SK-N-MC (cell line): Measurements from ENCODE around the gene ISYNA1.

ENCODE experiments used
- EZH2 ChIP-seq: fragments of 200-600 bp; sonication (generic); IDR thresholded peaks from one replicate; pipeline ENCODE4 v1.6.1; 2017; ENCODE audit warnings: antibody characterized with exemption
- POLR2AphosphoS5 ChIP-seq: IDR thresholded peaks from 2 replicates; pipeline ENCODE4 v1.6.1; 2012; ENCODE audit warnings: mild to moderate bottlenecking, low read depth, low read length, borderline replicate concordance

DNA sequence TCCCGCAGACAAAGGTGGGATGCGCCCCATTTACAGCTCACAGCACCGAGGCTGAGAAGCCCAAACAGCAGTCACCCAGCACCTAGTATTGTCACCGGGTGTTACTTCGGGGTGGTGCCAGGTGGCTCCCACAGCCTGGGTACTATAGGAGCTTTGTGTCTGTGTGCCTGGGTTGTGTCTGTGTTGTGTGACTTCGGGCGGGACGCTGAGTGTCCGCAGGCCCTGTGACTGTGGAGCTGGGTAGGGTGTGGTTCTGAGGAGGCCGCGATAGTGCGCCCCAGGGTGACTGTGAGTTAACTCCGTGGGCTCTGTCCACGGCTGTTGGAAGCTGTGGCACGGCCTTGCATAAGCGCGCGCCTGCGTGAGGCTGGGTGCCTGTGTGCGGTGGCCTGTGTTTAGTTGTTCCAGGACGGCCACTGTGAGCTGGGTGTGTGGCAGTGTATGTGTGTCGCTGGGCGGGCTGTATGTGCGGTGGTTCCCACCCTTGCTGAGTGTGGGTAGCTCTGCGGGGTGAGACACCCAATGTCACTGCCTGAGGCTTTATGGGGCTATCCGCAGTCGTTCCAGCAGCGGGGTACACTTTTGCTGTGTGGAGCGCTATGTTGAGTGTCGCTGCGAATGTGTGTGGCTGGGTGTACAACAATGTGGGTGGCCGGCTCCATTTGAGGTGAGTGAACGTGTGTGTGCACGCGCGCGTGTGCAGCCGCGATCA is 19.3 kb downstream of the ISYNA1 start:
- TF ChIP-seq POLR2AphosphoS5 (no peak), EZH2 (no peak)
